Upper lobe of left lung (tissue), 6 donors: ENCODE data around the gene KLF13. TPM values are rescaled to one million over a fixed set of nuclear protein-coding genes. Genes with fewer than 3 reads are reported as not detected.

ENCODE experiments used
- ATAC-seq, 2 donors: fragments of 200-7000 bp; cut with Tn5 transposase; one replicate each; pipeline ENCODE4 v1.9.1; 2022; ENCODE audit warnings: mild to moderate bottlenecking in 2 of 2, moderate library complexity in 2 of 2; ENCODE audit not compliant: low FRiP score in 2 of 2
- DNase-seq, 2 donors: peaks; one replicate each; pipeline ENCODE4 v3.0.0-alpha.2; 2019 to 2020
- H3K27ac ChIP-seq, 4 donors: fragments of 200-600 bp; sonication (generic); one replicate each; pipeline ENCODE4 v1.5.1; 2016 to 2019
- H3K27me3 ChIP-seq, 4 donors: fragments of 200-600 bp; sonication (generic); one replicate each; pipeline ENCODE4 v1.5.1; 2017 to 2019
- H3K36me3 ChIP-seq, 4 donors: fragments of 200-600 bp; sonication (generic); one replicate each; pipeline ENCODE4 v1.5.1; 2016 to 2019
- H3K4me1 ChIP-seq, 4 donors: fragments of 200-600 bp; sonication (generic); one replicate each; pipeline ENCODE4 v1.5.1; 2018 to 2019
- H3K4me3 ChIP-seq, 4 donors: fragments of 200-600 bp; sonication (generic); one replicate each; pipeline ENCODE4 v1.5.1; 2017 to 2019; ENCODE audit warnings: mild to moderate bottlenecking in 2 of 4, moderate library complexity in 1 of 4
- H3K9me3 ChIP-seq, 4 donors: fragments of 200-600 bp; sonication (generic); one replicate each; pipeline ENCODE4 v1.5.1; 2018 to 2019
- CTCF ChIP-seq, 6 experiments: fragments of 450-650 bp in 4 of 6; fragments of 200-600 bp in 2 of 6; sonication (generic) in 2 of 6; IDR thresholded peaks; one replicate each; pipeline ENCODE4 v1.5.1; 2016 to 2019; ENCODE audit warnings: antibody characterized with exemption in 6 of 6
- EP300 ChIP-seq, 4 donors: sonication (generic); formaldehyde crosslinking; IDR thresholded peaks; one replicate each; pipeline ENCODE4 v1.5.1; 2017; ENCODE audit warnings: antibody characterized with exemption in 4 of 4, control low read depth in 2 of 4
- POLR2A ChIP-seq, 4 donors: fragments of 450-650 bp; IDR thresholded peaks; one replicate each; pipeline ENCODE4 v1.5.1; 2016 to 2017; ENCODE audit warnings: antibody characterized with exemption in 4 of 4, mild to moderate bottlenecking in 2 of 4
- POLR2AphosphoS5 ChIP-seq, 2 donors: sonication (generic); formaldehyde crosslinking; IDR thresholded peaks; one replicate each; pipeline ENCODE4 v1.5.1; 2017; ENCODE audit warnings: antibody characterized with exemption in 2 of 2
- WGBS, 2 donors: methylation state at CpG; one replicate each; pipeline ENCODE4 v1.1.5; 2017 to 2018; 5-methylcytosine and 5-hydroxymethylcytosine counted together
- total RNA-seq, 6 donors: library from RNA; depleted of rRNA in 4 of 6; stranded (reverse); fragments of >200 nt in 4 of 6; gene quantifications; one replicate each; pipeline versions ENCODE4 v1.1.0 to v1.2.1, GENCODE V29; 2016 to 2021
- donor health status: DM: no; HTN: no; CAD: no; lungs with moderate emphysema.
- donor health status: DM: no; HTN: yes; CAD: no; lungs with severe emphysema.

The KLF13 gene
- total RNA-seq, 6 donors from 2014 or later, result 103 to 231 (median 147) TPM

DNA sequence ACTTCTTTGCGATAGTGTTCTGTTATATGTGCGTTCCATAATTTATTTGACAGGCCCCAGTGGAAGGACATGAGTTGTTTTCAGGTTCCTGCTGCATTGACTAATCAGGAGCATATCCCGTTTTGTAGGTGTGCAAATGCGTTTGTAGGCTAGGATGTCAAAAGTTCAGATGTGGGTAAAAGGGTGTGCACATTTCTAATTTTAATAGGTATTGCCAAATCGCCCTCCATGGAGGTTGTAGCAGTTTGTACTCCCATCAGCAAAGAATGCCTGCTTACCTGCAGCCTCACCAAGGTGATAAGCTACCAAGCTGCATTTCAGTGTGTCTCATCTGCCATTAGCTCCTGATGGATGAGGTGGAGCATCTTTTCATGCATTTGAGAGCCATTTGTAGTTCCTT lies 36.3 kb downstream of the KLF13 start:
- DNase-seq (no peak), ATAC-seq (no peak)
- peaks cover 0 to 4% (median 0%) of the 10 kb centered on the region in 4 donors for H3K36me3 ChIP-seq
- 49 to 58% methylated on average over 5 of the region's 5 CpGs for WGBS, 2 donors
- H3K4me3 ChIP-seq, result no peak overlapping the region
- peaks cover 99 to 100% (median 100%) of the 10 kb centered on the region in 4 donors for H3K4me1 ChIP-seq
- H3K27ac ChIP-seq, result peak overlapping the region; percentile 88 to 99 (median 95)
- H3K9me3 ChIP-seq, result no peaks in the 10 kb centered on the region
- TF ChIP-seq POLR2AphosphoS5 (IDR thresholded peaks at IDR 0.05), result no peak
- TF ChIP-seq POLR2A (IDR thresholded peaks at IDR 0.05), result no peak
- TF ChIP-seq EP300 (IDR thresholded peaks at IDR 0.05), result no peak
- no peak for TF ChIP-seq CTCF (IDR thresholded peaks at IDR 0.05)
- H3K27me3 ChIP-seq, result no peaks in the 10 kb centered on the region

- Histone ChIP-seq H3K4me3 (peak overlapping the region in 1 of 4 donors; percentile 41), H3K4me1 (peaks cover 95 to 100% (median 99%) of the 10 kb centered on the region in 4 donors), H3K36me3 (peaks cover 0 to 4% (median 0%) of the 10 kb centered on the region in 4 donors), H3K9me3 (no peaks in the 10 kb centered on the region), H3K27ac (peak overlapping the region; percentile 86 to 99 (median 95)), H3K27me3 (no peaks in the 10 kb centered on the region)
- no peak for DNase-seq
- TF ChIP-seq POLR2AphosphoS5 (IDR thresholded peaks at IDR 0.05) (no peak), POLR2A (IDR thresholded peaks at IDR 0.05) (no peak), CTCF (IDR thresholded peaks at IDR 0.05) (no peak), EP300 (IDR thresholded peaks at IDR 0.05) (no peak)
- 57 to 61% methylated on average over 6 to 10 of the region's 10 CpGs for WGBS, 2 donors
- no peak for ATAC-seq
These were observed 37.8 kb downstream of the KLF13 start for GRCh38 chr15:31364301-31365031.

DNA sequence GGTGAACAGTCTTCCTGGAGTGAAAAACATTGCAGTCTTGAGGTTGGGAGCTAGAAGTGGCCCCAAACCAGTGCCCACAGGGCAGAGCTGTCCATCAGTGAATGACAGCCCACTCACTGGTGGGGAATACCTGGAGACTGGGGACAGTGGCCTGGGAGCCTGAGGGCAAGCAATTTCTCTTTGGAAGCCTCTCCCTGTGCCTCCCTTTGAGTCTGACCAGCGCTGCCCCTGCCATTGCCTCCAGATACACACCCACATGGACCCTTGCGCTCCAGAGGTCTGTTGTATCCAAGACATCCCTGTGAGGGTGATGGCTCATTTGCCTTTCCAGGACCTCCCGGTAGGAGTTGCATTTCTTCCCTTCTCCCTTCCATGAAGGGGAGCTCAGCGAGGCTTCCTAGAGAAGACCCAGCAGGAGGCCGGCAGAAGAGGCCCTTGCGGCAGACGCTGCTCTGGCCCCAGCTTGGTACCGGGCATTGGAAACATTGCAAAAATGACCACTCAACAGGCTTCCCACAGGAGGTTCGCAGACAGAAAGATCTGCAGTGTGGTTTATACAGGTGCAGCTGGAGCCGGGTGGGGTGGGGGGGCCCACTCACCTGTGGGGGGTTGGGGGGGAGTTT lies 38.5 kb downstream of the KLF13 start:
- H3K9me3 ChIP-seq, result no peaks in the 10 kb centered on the region
- TF ChIP-seq CTCF (IDR thresholded peaks at IDR 0.05) (no peak), POLR2AphosphoS5 (IDR thresholded peaks at IDR 0.05) (no peak), EP300 (IDR thresholded peaks at IDR 0.05) (no peak), POLR2A (IDR thresholded peaks at IDR 0.05) (no peak)
- H3K27me3 ChIP-seq, result no peaks in the 10 kb centered on the region
- peak overlapping the region in 3 of 4 donors; percentile 5 to 41 (median 40) for H3K4me3 ChIP-seq
- H3K4me1 ChIP-seq, result peaks cover 89 to 99% (median 97%) of the 10 kb centered on the region in 4 donors
- DNase-seq, result no peak
- H3K27ac ChIP-seq, result peak overlapping the region; percentile 86 to 99 (median 95)
- no peak for ATAC-seq
- 58% methylated on average over 10 of the region's 10 CpGs; no CpG with 5 or more reads in 1 of the 2 donors for WGBS, 2 donors
- peaks cover 0 to 4% (median 0%) of the 10 kb centered on the region in 4 donors for H3K36me3 ChIP-seq

DNA sequence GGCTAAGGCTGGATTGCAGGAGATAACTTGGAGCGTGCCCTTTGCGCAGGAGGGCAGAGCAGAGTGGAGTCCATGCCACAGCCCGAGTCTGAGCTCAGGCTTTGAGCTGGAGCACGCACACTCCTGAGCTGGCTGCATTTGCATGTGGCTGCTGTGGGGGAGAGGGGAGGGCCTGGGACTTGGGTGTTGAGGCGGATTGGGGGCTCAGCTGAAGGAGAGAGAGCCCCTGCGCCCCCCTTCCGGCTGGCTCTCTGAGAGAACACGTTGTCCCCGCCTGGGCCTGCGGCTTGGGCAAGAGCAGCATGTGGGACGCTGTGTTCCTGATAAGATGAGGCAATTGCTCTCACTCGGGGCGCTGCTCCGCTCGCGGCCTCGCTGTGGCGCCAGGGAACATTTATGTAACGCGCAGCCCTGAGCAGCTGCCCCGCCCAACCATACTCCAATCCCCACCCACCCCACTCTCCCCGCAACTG lies 39.1 kb downstream of the KLF13 start:
- Histone ChIP-seq H3K4me3 (peak overlapping the region in 3 of 4 donors; percentile 5 to 41 (median 40)), H3K4me1 (peaks cover 83 to 99% (median 94%) of the 10 kb centered on the region in 4 donors), H3K9me3 (no peaks in the 10 kb centered on the region), H3K36me3 (peaks cover 0 to 4% (median 0%) of the 10 kb centered on the region in 4 donors), H3K27me3 (no peaks in the 10 kb centered on the region), H3K27ac (peak overlapping the region; percentile 86 to 99 (median 95))
- ATAC-seq (peak; percentile 95 to 96), DNase-seq (peak; percentile 96 to 98)
- WGBS, 2 donors, result 2 to 10% methylated on average over 2 to 16 of the region's 22 CpGs
- peak; percentile 97 to 100 (median 100) for TF ChIP-seq EP300 (IDR thresholded peaks at IDR 0.05)
- peak; percentile 99 to 100 for TF ChIP-seq POLR2AphosphoS5 (IDR thresholded peaks at IDR 0.05)
- peak in 3 of 4 donors; percentile 33 to 68 (median 51) for TF ChIP-seq POLR2A (IDR thresholded peaks at IDR 0.05)
- TF ChIP-seq CTCF (IDR thresholded peaks at IDR 0.05), result peak; percentile 37 to 86 (median 66)
